GM12878 (cell line): ENCODE data around the gene POLN.

Source experiments
- BHLHE40 ChIP-seq, 2 experiments: fragments of 450-650 bp in 1 of 2; IDR thresholded peaks; 2 replicates each; pipeline ENCODE4 v1.6.1; 2011 to 2017; ENCODE audit warnings: low read depth in 2 of 2, borderline replicate concordance in 1 of 2, improper control_type of control experiment in 1 of 2, low read length in 1 of 2, mild to moderate bottlenecking in 1 of 2
- EP300 ChIP-seq, 2 experiments: fragments of 150-350 bp in 1 of 2; IDR thresholded peaks; 2 replicates each; pipeline ENCODE4 v1.6.1; 2011 to 2012; ENCODE audit warnings: low read depth in 2 of 2, low read length in 2 of 2, borderline replicate concordance in 1 of 2, improper control_type of control experiment in 1 of 2, inconsistent platforms in 1 of 2; ENCODE audit not compliant: control insufficient read depth in 1 of 2
- EZH2 ChIP-seq: IDR thresholded peaks from 2 replicates; pipeline ENCODE4 v1.6.1; 2012; ENCODE audit warnings: low read depth, mild to moderate bottlenecking, control low read depth, inconsistent platforms, low read length, borderline replicate concordance; ENCODE audit not compliant: control insufficient read depth
- MTA3 ChIP-seq: IDR thresholded peaks from 2 replicates; pipeline ENCODE4 v1.6.1; 2012; ENCODE audit warnings: low read length, inconsistent platforms, borderline replicate concordance
- RAD21 ChIP-seq: IDR thresholded peaks from 2 replicates; pipeline ENCODE4 v1.6.1; 2011; ENCODE audit warnings: mild to moderate bottlenecking, low read depth, low read length, moderate library complexity; ENCODE audit not compliant: insufficient read depth

- TF ChIP-seq MTA3 (no peak), BHLHE40 (IDR thresholded peaks at IDR 0.05; ENCODE audit: borderline replicate concordance in 1 of 2, low read depth in 2 of 2, low read length in 1 of 2) (no peak), EZH2 (no peak), EP300 (IDR thresholded peaks at IDR 0.05; ENCODE audit: borderline replicate concordance in 1 of 2, control insufficient read depth in 1 of 2, low read depth in 2 of 2, low read length in 2 of 2) (no peak), RAD21 (no peak)
Observed at GRCh38 chr4:2288051-2288541, 46.2 kb upstream of the POLN start.
